Psoas muscle (tissue), 8 donors: ENCODE data around the gene NFKB2. TPM values are rescaled to one million over a fixed set of nuclear protein-coding genes. Genes with fewer than 3 reads are reported as not detected.

ENCODE experiments used
- ATAC-seq, 4 donors: fragments of 200-7000 bp; cut with Tn5 transposase; one replicate each; pipeline ENCODE4 v1.9.1; 2020; ENCODE audit warnings: moderate library complexity in 3 of 4, mild to moderate bottlenecking in 2 of 4
- DNase-seq, 2 donors: peaks; one replicate each; pipeline ENCODE4 v3.0.0-alpha.2; 2020
- H3K27ac ChIP-seq: fragments of 200-600 bp; one replicate; pipeline ENCODE4 v1.8.0; 2022
- H3K27me3 ChIP-seq, 3 donors: fragments of 200-600 bp in 1 of 3; one replicate each; pipeline versions ENCODE4 v1.6.1 to v1.8.0; 2013 to 2022; ENCODE audit warnings: low read length in 2 of 3, mild to moderate bottlenecking in 2 of 3, moderate library complexity in 1 of 3; ENCODE audit not compliant: insufficient read depth in 3 of 3
- H3K36me3 ChIP-seq, 2 donors: fragments of 200-600 bp in 1 of 2; one replicate each; pipeline versions ENCODE4 v1.6.1 to v1.8.0; 2013 to 2022; ENCODE audit warnings: low read depth in 1 of 2, mild to moderate bottlenecking in 1 of 2, moderate library complexity in 1 of 2; ENCODE audit not compliant: insufficient read depth in 1 of 2
- H3K4me1 ChIP-seq: fragments of 200-600 bp; one replicate; pipeline ENCODE4 v1.8.0; 2022
- H3K4me3 ChIP-seq: fragments of 200-600 bp; one replicate; pipeline ENCODE4 v1.8.0; 2022; ENCODE audit warnings: mild to moderate bottlenecking
- H3K9me3 ChIP-seq: fragments of 200-600 bp; one replicate; pipeline ENCODE4 v1.8.0; 2022
- WGBS, 3 donors: extraction: QIAGEN DNeasy Blood & Tissue Kit; methylation state at CpG; one replicate each; pipeline versions ENCODE4 v1.1.6 to v1.1.7; 2013; 5-methylcytosine and 5-hydroxymethylcytosine counted together
- intact Hi-C, 2 donors: fragments of 100-400 bp; cut with DNase I; formaldehyde crosslinking; loops; one replicate each; pipeline versions ENCODE4 v1.11.0 to v1.14.2; 2022
- polyA plus RNA-seq, 3 donors: library from polyadenylated mRNA; stranded (reverse); fragments of 200-250 nt; gene quantifications; one replicate each; pipeline ENCODE4 v1.2.3, GENCODE V29; 2013
- total RNA-seq, 4 donors: library from RNA; stranded (reverse); fragmentation: NEBNext Ultra II Directional in 2 of 4; extraction: Animal tissue kit (Norgen Biotek cat#: 25700) in 2 of 4; gene quantifications; one replicate each; pipeline versions ENCODE4 v1.2.1 to v1.2.4, GENCODE V29; 2021 to 2023
- TF ChIP-seq, protein P1 (sequence below): fragments of 200-600 bp; IDR thresholded peaks from one replicate; pipeline ENCODE4 v1.8.0; 2022; ENCODE audit warnings: antibody characterized with exemption
- donor health status: healthy with polysubstance abuse.
- donor health status: DM: no; HTN: no; CAD: no; lungs with moderate emphysema.
- donor health status: Bipolar disorder and iron deficiency.
- donor health status: healthy.
- donor health status: DM: yes; HTN: yes; CAD: no.
- donor health status: DM: no; HTN: no; CAD: no.
- donor health status: DM: no; HTN: no; CAD: no.
- donor health status: DM: yes; HTN: yes; CAD: no.

The NFKB2 gene
- total and polyA plus RNA-seq, 7 donors: 8.3 to 86.0 (median 12.6) TPM

DNA sequence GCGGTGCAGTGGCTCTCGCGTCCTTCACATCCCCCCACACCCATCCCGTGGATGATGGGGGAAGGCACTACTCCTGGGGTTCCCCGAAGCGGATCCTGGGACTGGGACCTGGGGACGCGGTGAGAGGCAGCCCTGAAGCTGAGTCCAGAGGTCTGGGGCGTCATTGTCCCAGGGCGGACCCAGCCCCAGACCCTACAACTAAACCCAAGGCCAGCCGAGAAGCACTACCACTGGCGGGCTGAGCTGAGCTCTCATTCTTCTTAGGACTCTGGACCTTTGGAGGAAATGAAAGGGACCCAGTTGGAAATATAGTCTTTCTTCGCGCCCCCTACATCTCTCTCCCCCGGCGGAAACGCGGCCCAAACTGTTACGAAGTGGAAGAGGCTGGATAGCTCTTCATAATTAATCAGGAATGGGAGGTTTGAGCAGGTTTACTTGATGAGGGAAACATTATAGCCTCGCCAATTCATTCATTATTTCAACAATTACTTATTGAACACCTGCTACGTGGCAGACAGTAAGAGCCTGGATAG lies 24.7 kb downstream of the NFKB2 start:
- H3K27ac ChIP-seq: peak overlapping the region; percentile 87
- TF ChIP-seq, protein P1, sequence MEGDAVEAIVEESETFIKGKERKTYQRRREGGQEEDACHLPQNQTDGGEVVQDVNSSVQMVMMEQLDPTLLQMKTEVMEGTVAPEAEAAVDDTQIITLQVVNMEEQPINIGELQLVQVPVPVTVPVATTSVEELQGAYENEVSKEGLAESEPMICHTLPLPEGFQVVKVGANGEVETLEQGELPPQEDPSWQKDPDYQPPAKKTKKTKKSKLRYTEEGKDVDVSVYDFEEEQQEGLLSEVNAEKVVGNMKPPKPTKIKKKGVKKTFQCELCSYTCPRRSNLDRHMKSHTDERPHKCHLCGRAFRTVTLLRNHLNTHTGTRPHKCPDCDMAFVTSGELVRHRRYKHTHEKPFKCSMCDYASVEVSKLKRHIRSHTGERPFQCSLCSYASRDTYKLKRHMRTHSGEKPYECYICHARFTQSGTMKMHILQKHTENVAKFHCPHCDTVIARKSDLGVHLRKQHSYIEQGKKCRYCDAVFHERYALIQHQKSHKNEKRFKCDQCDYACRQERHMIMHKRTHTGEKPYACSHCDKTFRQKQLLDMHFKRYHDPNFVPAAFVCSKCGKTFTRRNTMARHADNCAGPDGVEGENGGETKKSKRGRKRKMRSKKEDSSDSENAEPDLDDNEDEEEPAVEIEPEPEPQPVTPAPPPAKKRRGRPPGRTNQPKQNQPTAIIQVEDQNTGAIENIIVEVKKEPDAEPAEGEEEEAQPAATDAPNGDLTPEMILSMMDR: no peak
- peak overlapping the region; percentile 98 for H3K4me3 ChIP-seq
- DNase-seq (no peak), ATAC-seq (no peak)
- peaks cover 0 to 30% (median 2%) of the 10 kb centered on the region in 3 donors for H3K27me3 ChIP-seq
- intact Hi-C loops: loop anchor here in 1 of 2 donors (5.0 kb wide), 1 partner anchor 57 kb away; no protein-coding TSS in a partner anchor
- H3K36me3 ChIP-seq: peaks cover 0 to 23% of the 10 kb centered on the region in 2 donors
- 1 to 2% (median 1%) methylated on average over 21 of the region's 21 CpGs for WGBS, 3 donors
- peaks cover 20% of the 10 kb centered on the region for H3K4me1 ChIP-seq
- H3K9me3 ChIP-seq: no peaks in the 10 kb centered on the region

- Histone ChIP-seq H3K27ac (peak within 1 kb of the TSS; percentile 87), H3K9me3 (no peaks in the 10 kb centered on the region), H3K27me3 (peaks cover 0 to 24% (median 2%) of the 10 kb centered on the region in 3 donors), H3K36me3 (peaks cover 0 to 23% of the 10 kb centered on the region in 2 donors), H3K4me1 (peaks cover 20% of the 10 kb centered on the region), H3K4me3 (peak within 1 kb of the TSS; percentile 98)
- intact Hi-C loops: loop anchor here in 1 of 2 donors (5.0 kb wide), 1 partner anchor 56 kb away; no protein-coding TSS in a partner anchor
- ATAC-seq (peak; percentile 89 to 91 (median 90)), DNase-seq (peak; percentile 95 to 98)
- TF ChIP-seq, protein P1: no peak
- 0 to 1% (median 0%) methylated on average over 62 to 66 of the region's 66 CpGs for WGBS, 3 donors
Observed at GRCh38 chr10:102420714-102421506, 25.4 kb downstream of the NFKB2 start, which contains the start of gene FBXL15. TSS of gene FBXL15 (plus strand) at chr10:102420836. CDS start at chr10:102421130, 294 bp downstream.

- TF ChIP-seq, protein P1: no peak
- H3K4me3 ChIP-seq: peak overlapping the region; percentile 98
- WGBS, 3 donors: 0 to 1% (median 1%) methylated on average over 4 to 14 of the region's 14 CpGs
- H3K9me3 ChIP-seq: no peaks in the 10 kb centered on the region
- peaks cover 0 to 23% of the 10 kb centered on the region in 2 donors for H3K36me3 ChIP-seq
- DNase-seq (no peak), ATAC-seq (peak in 1 of 4 donors; percentile 0)
- intact Hi-C loops: loop anchor here in 1 of 2 donors (5.0 kb wide), 1 partner anchor 56 kb away; no protein-coding TSS in a partner anchor
- peak overlapping the region; percentile 87 for H3K27ac ChIP-seq
- peaks cover 20% of the 10 kb centered on the region for H3K4me1 ChIP-seq
- peaks cover 0 to 19% (median 2%) of the 10 kb centered on the region in 3 donors for H3K27me3 ChIP-seq
Observed at GRCh38 chr10:102421507-102421756, 25.9 kb downstream of the NFKB2 start.

- TF ChIP-seq, protein P1: no peak
- intact Hi-C loops: loop anchor here in 1 of 2 donors (2.0 to 5.0 kb wide), 2 partner anchors 29 to 55 kb away; no protein-coding TSS in a partner anchor
- ATAC-seq (peak; percentile 12 to 31 (median 23)), DNase-seq (peak in 1 of 2 donors; percentile 69)
- Histone ChIP-seq H3K4me3 (peak overlapping the region; percentile 98), H3K36me3 (peaks cover 0 to 23% of the 10 kb centered on the region in 2 donors), H3K4me1 (peaks cover 20% of the 10 kb centered on the region), H3K9me3 (no peaks in the 10 kb centered on the region), H3K27ac (peak overlapping the region; percentile 87), H3K27me3 (peaks cover 0 to 14% (median 2%) of the 10 kb centered on the region in 3 donors)
- 0 to 1% (median 1%) methylated on average over 47 to 62 of the region's 62 CpGs for WGBS, 3 donors
Observed at GRCh38 chr10:102421757-102422512, 26.4 kb downstream of the NFKB2 start.
